Liver (tissue), 3 donors: Measurements from ENCODE around the gene C1QL4.

Experiments used
- CTCF ChIP-seq: fragments of 150-350 bp; IDR thresholded peaks from 2 replicates; pipeline ENCODE4 v1.5.1; 2017; ENCODE audit warnings: improper control_type of control experiment, low read depth, low read length; ENCODE audit not compliant: missing input control
- FOXA1 ChIP-seq: IDR thresholded peaks from 2 replicates; pipeline ENCODE4 v1.6.1; 2016; ENCODE audit warnings: antibody characterized with exemption
- GABPA ChIP-seq, 2 donors: IDR thresholded peaks in 1 of 2; conservative IDR thresholded peaks in 1 of 2; 2 replicates each; pipeline ENCODE4 v1.6.1; 2016; ENCODE audit warnings: antibody characterized with exemption in 2 of 2, mild to moderate bottlenecking in 1 of 2, moderate library complexity in 1 of 2
- MAX ChIP-seq: IDR thresholded peaks from 2 replicates; pipeline ENCODE4 v1.6.1; 2016; ENCODE audit warnings: antibody characterized with exemption
- RAD21 ChIP-seq, 2 donors: IDR thresholded peaks; 2 replicates each; pipeline ENCODE4 v1.6.1; 2016; ENCODE audit warnings: antibody characterized with exemption in 2 of 2, mild to moderate bottlenecking in 2 of 2
- REST ChIP-seq: IDR thresholded peaks from 2 replicates; pipeline ENCODE4 v1.6.1; 2016; ENCODE audit warnings: antibody characterized with exemption, mild to moderate bottlenecking
- RXRA ChIP-seq, 2 donors: IDR thresholded peaks; 2 replicates each; pipeline ENCODE4 v1.6.1; 2017 to 2018; ENCODE audit warnings: antibody characterized with exemption in 2 of 2, mild to moderate bottlenecking in 1 of 2
- TAF1 ChIP-seq: conservative IDR thresholded peaks from 2 replicates; pipeline ENCODE4 v1.6.1; 2016; ENCODE audit warnings: antibody characterized with exemption, mild to moderate bottlenecking
- YY1 ChIP-seq: IDR thresholded peaks from 2 replicates; pipeline ENCODE4 v1.6.1; 2016; ENCODE audit warnings: antibody characterized with exemption, mild to moderate bottlenecking
- TF ChIP-seq, protein P1 (sequence below): IDR thresholded peaks from 2 replicates; pipeline ENCODE4 v1.6.1; 2016; ENCODE audit warnings: antibody characterized with exemption
- donor health status: healthy.
- donor health status: healthy.

- TF ChIP-seq CTCF: no peak
- TF ChIP-seq, protein P1, sequence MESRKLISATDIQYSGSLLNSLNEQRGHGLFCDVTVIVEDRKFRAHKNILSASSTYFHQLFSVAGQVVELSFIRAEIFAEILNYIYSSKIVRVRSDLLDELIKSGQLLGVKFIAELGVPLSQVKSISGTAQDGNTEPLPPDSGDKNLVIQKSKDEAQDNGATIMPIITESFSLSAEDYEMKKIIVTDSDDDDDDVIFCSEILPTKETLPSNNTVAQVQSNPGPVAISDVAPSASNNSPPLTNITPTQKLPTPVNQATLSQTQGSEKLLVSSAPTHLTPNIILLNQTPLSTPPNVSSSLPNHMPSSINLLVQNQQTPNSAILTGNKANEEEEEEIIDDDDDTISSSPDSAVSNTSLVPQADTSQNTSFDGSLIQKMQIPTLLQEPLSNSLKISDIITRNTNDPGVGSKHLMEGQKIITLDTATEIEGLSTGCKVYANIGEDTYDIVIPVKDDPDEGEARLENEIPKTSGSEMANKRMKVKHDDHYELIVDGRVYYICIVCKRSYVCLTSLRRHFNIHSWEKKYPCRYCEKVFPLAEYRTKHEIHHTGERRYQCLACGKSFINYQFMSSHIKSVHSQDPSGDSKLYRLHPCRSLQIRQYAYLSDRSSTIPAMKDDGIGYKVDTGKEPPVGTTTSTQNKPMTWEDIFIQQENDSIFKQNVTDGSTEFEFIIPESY: no peak
- no peak for TF ChIP-seq TAF1
- no peak for TF ChIP-seq GABPA (IDR thresholded peaks at IDR 0.05 in 1 of 2, conservative IDR thresholded peaks at IDR 0.05 in 1 of 2)
- no peak for TF ChIP-seq RXRA (IDR thresholded peaks at IDR 0.05)
- TF ChIP-seq YY1: no peak
- no peak for TF ChIP-seq REST
- no peak for TF ChIP-seq FOXA1
- no peak for TF ChIP-seq MAX
- TF ChIP-seq RAD21 (IDR thresholded peaks at IDR 0.05): no peak
Measured at GRCh38 chr12:49295082-49295936, 41.7 kb downstream of the C1QL4 start, which contains the start of gene PRPH.
